PC-3 (cell line): ENCODE measurements around the gene MIB1. TPM values are rescaled to one million over a fixed set of nuclear protein-coding genes. Genes with fewer than 3 reads are reported as not detected.

Experiments
- ATAC-seq: fragments of 200-7000 bp; cut with Tn5 transposase; 2 replicates; pipeline ENCODE4 v1.9.1; 2020; ENCODE audit warnings: mild to moderate bottlenecking, moderate library complexity
- BruUV-seq: library from RNA; stranded (reverse); fragments of 400-500 nt; replicated peaks from 2 replicates; lab custom pipeline; 2021; lab: Mats Ljungman, UMichigan
- CTCF ChIA-PET: fragments of 300-600 bp; sonication (Branson Sonifier 250); formaldehyde crosslinking; loops from one replicate; lab custom pipeline; 2022; ENCODE audit warnings: antibody characterized with exemption; lab: Charles Lee
- POLR2A ChIA-PET: fragments of 300-600 bp; sonication (Branson Sonifier 250); formaldehyde crosslinking; loops from one replicate; lab custom pipeline; 2022; ENCODE audit warnings: antibody characterized with exemption; ENCODE audit not compliant: unreplicated experiment; lab: Charles Lee
- DNase-seq: peaks from one replicate; pipeline ENCODE4 v3.0.0-alpha.2; 2015
- H2AFZ ChIP-seq: fragments of 300-600 bp; sonication (generic); 2 replicates; pipeline ENCODE4 v1.6.0; 2016; ENCODE audit warnings: antibody characterized with exemption, low read length
- H3F3A ChIP-seq: fragments of 300-600 bp; sonication (generic); one replicate; pipeline ENCODE4 v1.6.0; 2017; ENCODE audit warnings: antibody characterized with exemption, low read length, control low read depth, mild to moderate bottlenecking; ENCODE audit not compliant: unreplicated experiment
- H3K27ac ChIP-seq: fragments of 300-600 bp; sonication (generic); 2 replicates; pipeline ENCODE4 v1.5.1; 2016; ENCODE audit warnings: mild to moderate bottlenecking, low read length
- H3K27me3 ChIP-seq: fragments of 300-600 bp; sonication (generic); 2 replicates; pipeline ENCODE4 v1.6.1; 2016; ENCODE audit warnings: low read length, mixed read lengths
- H3K36me3 ChIP-seq: fragments of 300-600 bp; sonication (generic); 2 replicates; pipeline ENCODE4 v1.6.1; 2016; ENCODE audit warnings: low read depth, mixed run types, low read length, mixed read lengths
- H3K4me1 ChIP-seq: fragments of 300-600 bp; sonication (generic); 2 replicates; pipeline ENCODE4 v1.5.1; 2016; ENCODE audit warnings: low read length; ENCODE audit not compliant: insufficient read depth
- H3K4me2 ChIP-seq: fragments of 300-600 bp; sonication (generic); 2 replicates; pipeline ENCODE4 v1.6.0; 2016; ENCODE audit warnings: low read length
- H3K4me3 ChIP-seq: fragments of 300-600 bp; sonication (generic); 2 replicates; pipeline ENCODE4 v1.5.1; 2016; ENCODE audit warnings: mild to moderate bottlenecking, low read length, mixed read lengths
- H3K79me2 ChIP-seq: fragments of 300-600 bp; sonication (generic); 2 replicates; pipeline ENCODE4 v1.6.1; 2017; ENCODE audit warnings: low read length, mixed read lengths
- H3K9ac ChIP-seq: fragments of 300-600 bp; sonication (generic); 2 replicates; pipeline ENCODE4 v1.6.0; 2016; ENCODE audit warnings: mild to moderate bottlenecking, low read length
- H3K9me2 ChIP-seq: fragments of 300-600 bp; sonication (generic); replicated peaks from 2 replicates; pipeline ENCODE4 v1.6.1; 2016; ENCODE audit warnings: mixed run types, low read length, mixed read lengths
- H3K9me3 ChIP-seq: fragments of 300-600 bp; sonication (generic); 2 replicates; pipeline ENCODE4 v1.6.1; 2016; ENCODE audit warnings: low read length, mixed read lengths
- H4K20me1 ChIP-seq: fragments of 300-600 bp; sonication (generic); 2 replicates; pipeline ENCODE4 v1.6.1; 2016; ENCODE audit warnings: low read length, mixed read lengths
- EZH2 ChIP-seq: fragments of 300-600 bp; sonication (generic); IDR thresholded peaks from one replicate; pipeline ENCODE4 v1.6.1; 2017; ENCODE audit warnings: antibody characterized with exemption, mild to moderate bottlenecking, low read length; ENCODE audit not compliant: unreplicated experiment
- EZH2phosphoT487 ChIP-seq: fragments of 300-600 bp; sonication (generic); IDR thresholded peaks from 2 replicates; pipeline ENCODE4 v1.6.1; 2018; ENCODE audit warnings: mild to moderate bottlenecking, antibody characterized with exemption, low read length, borderline replicate concordance
- intact Hi-C: fragments of 100-400 bp; cut with micrococcal nuclease; formaldehyde crosslinking; loops from 2 replicates; pipeline ENCODE4 v1.9.0; 2023
- total RNA-seq: library from RNA; depleted of rRNA; stranded (reverse); fragments of >200 nt; gene quantifications from 2 replicates; pipeline ENCODE4 v1.2.3, GENCODE V29; 2014
- TF ChIP-seq, protein P1 (sequence below): fragments of 300-600 bp; sonication (generic); conservative IDR thresholded peaks from 2 replicates; pipeline ENCODE4 v1.5.1; 2017; ENCODE audit warnings: antibody characterized with exemption, low read depth, mild to moderate bottlenecking, low read length

Gene MIB1
- total RNA-seq, 1 experiment from 2014 or later, result 25.1 TPM

DNA sequence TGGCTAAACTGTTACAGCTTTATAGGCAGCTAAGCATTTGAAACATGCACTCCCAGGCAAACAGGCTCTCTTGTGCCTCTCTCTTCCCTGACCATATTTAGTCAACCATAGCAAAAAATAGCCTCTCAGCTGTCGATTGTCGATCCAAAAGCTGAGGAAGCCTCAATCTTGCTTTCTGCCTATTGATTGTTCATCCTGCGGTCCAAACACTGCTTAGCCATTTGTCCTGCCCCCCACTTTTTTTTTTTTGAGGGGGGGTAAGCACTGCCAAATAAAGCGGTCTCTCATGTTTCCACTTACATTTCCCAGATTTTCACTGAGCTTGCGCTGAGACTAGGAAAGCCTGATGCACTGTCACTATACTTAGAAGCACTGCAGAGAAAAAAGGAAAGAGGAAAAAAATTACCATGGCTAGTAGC, 90.8 kb downstream of the MIB1 start:
- Histone ChIP-seq H3K4me2 (no peak overlapping the region), H3K27me3 (no peaks in the 10 kb centered on the region), H2AFZ (no peak overlapping the region), H3K4me3 (no peak overlapping the region), H3K9me3 (no peaks in the 10 kb centered on the region), H4K20me1 (no peaks in the 10 kb centered on the region), H3K9ac (no peak overlapping the region), H3K79me2 (no peaks in the 10 kb centered on the region), H3K9me2 (no peaks in the 10 kb centered on the region), H3F3A (no peaks in the 10 kb centered on the region), H3K27ac (no peak overlapping the region), H3K36me3 (no peaks in the 10 kb centered on the region), H3K4me1 (no peaks in the 10 kb centered on the region)
- TF ChIP-seq, protein P1, sequence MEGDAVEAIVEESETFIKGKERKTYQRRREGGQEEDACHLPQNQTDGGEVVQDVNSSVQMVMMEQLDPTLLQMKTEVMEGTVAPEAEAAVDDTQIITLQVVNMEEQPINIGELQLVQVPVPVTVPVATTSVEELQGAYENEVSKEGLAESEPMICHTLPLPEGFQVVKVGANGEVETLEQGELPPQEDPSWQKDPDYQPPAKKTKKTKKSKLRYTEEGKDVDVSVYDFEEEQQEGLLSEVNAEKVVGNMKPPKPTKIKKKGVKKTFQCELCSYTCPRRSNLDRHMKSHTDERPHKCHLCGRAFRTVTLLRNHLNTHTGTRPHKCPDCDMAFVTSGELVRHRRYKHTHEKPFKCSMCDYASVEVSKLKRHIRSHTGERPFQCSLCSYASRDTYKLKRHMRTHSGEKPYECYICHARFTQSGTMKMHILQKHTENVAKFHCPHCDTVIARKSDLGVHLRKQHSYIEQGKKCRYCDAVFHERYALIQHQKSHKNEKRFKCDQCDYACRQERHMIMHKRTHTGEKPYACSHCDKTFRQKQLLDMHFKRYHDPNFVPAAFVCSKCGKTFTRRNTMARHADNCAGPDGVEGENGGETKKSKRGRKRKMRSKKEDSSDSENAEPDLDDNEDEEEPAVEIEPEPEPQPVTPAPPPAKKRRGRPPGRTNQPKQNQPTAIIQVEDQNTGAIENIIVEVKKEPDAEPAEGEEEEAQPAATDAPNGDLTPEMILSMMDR, result no peak
- TF ChIP-seq EZH2phosphoT487 (no peak), EZH2 (no peak)
- CTCF ChIA-PET, result interaction anchor here (0.9 kb wide), 1 partner anchor 11 kb away, joined by 4 read pairs; no protein-coding TSS in a partner anchor
- ATAC-seq (no peak), DNase-seq (no peak)
- intact Hi-C loops, result no loop called here
- POLR2A ChIA-PET, result no interaction called here
- no TSS peak for BruUV-seq

DNA sequence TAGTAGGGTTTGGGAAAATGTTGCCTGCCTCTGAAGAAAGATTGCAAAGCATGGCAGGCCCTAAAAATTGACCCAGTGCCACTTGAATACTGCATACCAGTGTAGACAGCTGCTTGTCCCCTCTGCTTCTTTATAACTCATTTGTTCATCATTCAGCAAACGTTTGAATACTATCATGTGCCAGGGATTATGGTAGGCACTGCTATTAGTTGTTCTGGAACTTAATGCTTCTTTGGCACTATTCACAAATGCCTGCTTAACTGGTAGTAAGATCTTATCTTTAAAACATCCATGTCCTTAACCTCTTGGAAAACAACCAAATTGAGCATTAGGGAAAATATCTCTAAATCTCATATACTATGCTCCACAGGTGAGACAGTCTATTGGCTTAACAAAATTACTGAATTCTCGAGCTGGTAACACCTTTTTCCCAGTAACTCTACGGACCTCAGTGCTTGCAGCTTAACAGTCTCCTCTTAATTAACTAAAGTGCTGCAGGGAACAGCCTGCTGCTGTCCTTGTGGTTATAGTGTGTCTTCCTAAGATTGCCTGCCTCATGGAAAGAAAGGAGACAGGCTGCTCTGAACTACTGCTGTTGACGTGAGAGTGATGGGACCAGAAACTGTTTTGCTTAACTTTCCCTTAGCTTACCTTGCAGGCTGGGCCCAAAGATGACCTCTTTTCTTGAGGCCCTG, 93.2 kb downstream of the MIB1 start:
- no TSS peak for BruUV-seq
- POLR2A ChIA-PET, result no interaction called here
- ATAC-seq (no peak), DNase-seq (no peak)
- Histone ChIP-seq H3K4me1 (no peaks in the 10 kb centered on the region), H3K4me3 (no peak overlapping the region), H3K9me3 (no peaks in the 10 kb centered on the region), H3K9ac (no peak overlapping the region), H3K9me2 (no peaks in the 10 kb centered on the region), H3K36me3 (no peaks in the 10 kb centered on the region; the same call in 1 of the 2 replicates), H3K27me3 (no peaks in the 10 kb centered on the region), H2AFZ (no peak overlapping the region), H4K20me1 (no peaks in the 10 kb centered on the region), H3K4me2 (no peak overlapping the region), H3F3A (no peaks in the 10 kb centered on the region), H3K27ac (no peak overlapping the region), H3K79me2 (no peaks in the 10 kb centered on the region)
- no peak for TF ChIP-seq EZH2
- TF ChIP-seq EZH2phosphoT487, result no peak
- TF ChIP-seq, protein P1, result no peak
- CTCF ChIA-PET, result interaction anchor here (0.6 kb wide), 1 partner anchor 229 kb away, joined by 4 read pairs; no protein-coding TSS in a partner anchor
- intact Hi-C loops, result no loop called here

DNA sequence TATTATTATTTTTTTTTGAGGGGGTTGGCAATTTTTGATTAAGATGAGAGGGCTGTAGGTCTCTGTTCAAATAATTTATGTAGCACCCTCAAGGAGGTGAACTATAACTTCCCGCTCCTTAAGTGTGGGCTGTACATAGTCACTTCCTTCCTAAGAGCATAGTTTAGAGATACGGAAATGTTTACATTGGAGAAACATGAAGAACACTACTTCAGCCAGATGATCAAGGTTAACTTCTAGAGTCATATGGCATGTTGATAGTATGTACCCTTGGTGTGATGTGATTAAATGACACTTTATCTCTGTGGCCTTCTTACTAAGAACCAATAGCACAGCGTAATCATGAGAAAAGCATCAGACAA, 93.7 kb downstream of the MIB1 start:
- no peaks in the 10 kb centered on the region for H3K79me2 ChIP-seq
- H4K20me1 ChIP-seq, result no peaks in the 10 kb centered on the region
- no TSS peak for BruUV-seq
- ATAC-seq (no peak), DNase-seq (no peak)
- H3K4me3 ChIP-seq, result no peak overlapping the region
- H3K36me3 ChIP-seq, result peaks cover 3% of the 10 kb centered on the region; the same call in 1 of the 2 replicates
- intact Hi-C loops, result no loop called here
- no peak overlapping the region for H2AFZ ChIP-seq
- ChIA-PET CTCF (no interaction called here), POLR2A (no interaction called here)
- H3F3A ChIP-seq, result no peaks in the 10 kb centered on the region
- no peaks in the 10 kb centered on the region for H3K9me3 ChIP-seq
- H3K27me3 ChIP-seq, result no peaks in the 10 kb centered on the region
- H3K4me2 ChIP-seq, result no peak overlapping the region
- H3K9me2 ChIP-seq, result no peaks in the 10 kb centered on the region
- no peak overlapping the region for H3K27ac ChIP-seq
- H3K4me1 ChIP-seq, result no peaks in the 10 kb centered on the region
- no peak for TF ChIP-seq EZH2
- TF ChIP-seq EZH2phosphoT487, result no peak
- TF ChIP-seq, protein P1, result no peak
- H3K9ac ChIP-seq, result no peak overlapping the region
